Measurements from ENCODE around the gene ZNF146. TPM values are rescaled to one million over a fixed set of nuclear protein-coding genes. Genes with fewer than 3 reads are reported as not detected.

The ZNF146 gene
- total RNA-seq, 2 donors from 2014 or later: 44.0 to 45.2 TPM

- H3K36me3 ChIP-seq: no peaks in the 10 kb centered on the region
- H3K4me3 ChIP-seq: no peak overlapping the region
- no peak overlapping the region for H3K27ac ChIP-seq
- no peak for DNase-seq
- H3K4me1 ChIP-seq: no peaks in the 10 kb centered on the region
- TF ChIP-seq CTCF (IDR thresholded peaks at IDR 0.05): no peak
- H3K9ac ChIP-seq (ENCODE audit: low read depth in 2 of 2, low read length in 2 of 2): no peak overlapping the region
- H3K27me3 ChIP-seq: no peaks in the 10 kb centered on the region
- intact Hi-C loops (cut with DNase I): no loop called here
- H3K9me3 ChIP-seq: no peaks in the 10 kb centered on the region
These were observed 40.4 kb downstream of the ZNF146 start for GRCh38 chr19:36255316-36255715.

- H3K4me1 ChIP-seq: no peaks in the 10 kb centered on the region
- TF ChIP-seq CTCF (IDR thresholded peaks at IDR 0.05): no peak
- no peak overlapping the region for H3K27ac ChIP-seq
- no peaks in the 10 kb centered on the region for H3K27me3 ChIP-seq
- H3K36me3 ChIP-seq: no peaks in the 10 kb centered on the region
- H3K9me3 ChIP-seq: no peaks in the 10 kb centered on the region
- intact Hi-C loops (cut with DNase I): no loop called here
- no peak overlapping the region for H3K4me3 ChIP-seq
- H3K9ac ChIP-seq (ENCODE audit: low read depth in 2 of 2, low read length in 2 of 2): no peak overlapping the region
- no peak for DNase-seq
These were observed 41.2 kb downstream of the ZNF146 start for GRCh38 chr19:36256064-36256463.

- Histone ChIP-seq H3K9ac (ENCODE audit: low read depth in 2 of 2, low read length in 2 of 2) (no peak overlapping the region), H3K27ac (no peak overlapping the region), H3K36me3 (no peaks in the 10 kb centered on the region), H3K27me3 (no peaks in the 10 kb centered on the region), H3K4me3 (peak overlapping the region; percentile 9), H3K9me3 (no peaks in the 10 kb centered on the region), H3K4me1 (no peaks in the 10 kb centered on the region)
- intact Hi-C loops (cut with DNase I): no loop called here
- no peak for TF ChIP-seq CTCF (IDR thresholded peaks at IDR 0.05)
- no peak for DNase-seq
These were observed 42.1 kb downstream of the ZNF146 start for GRCh38 chr19:36256853-36257519.

GRCh38 chr19:36257520-36257876, 42.6 kb downstream of the ZNF146 start:
- H3K9me3 ChIP-seq: no peaks in the 10 kb centered on the region
- no peak for TF ChIP-seq CTCF (IDR thresholded peaks at IDR 0.05)

GRCh38 chr19:36258028-36258875, 43.3 kb downstream of the ZNF146 start:
- H3K36me3 ChIP-seq: no peaks in the 10 kb centered on the region
- no peak for TF ChIP-seq CTCF (IDR thresholded peaks at IDR 0.05)
- H3K4me3 ChIP-seq: no peak overlapping the region
- intact Hi-C loops (cut with DNase I): no loop called here
- H3K27ac ChIP-seq: no peak overlapping the region
- no peak overlapping the region for H3K9ac ChIP-seq (ENCODE audit: low read depth in 2 of 2, low read length in 2 of 2)
- H3K27me3 ChIP-seq: no peaks in the 10 kb centered on the region
- no peaks in the 10 kb centered on the region for H3K9me3 ChIP-seq
- no peaks in the 10 kb centered on the region for H3K4me1 ChIP-seq
- DNase-seq: no peak

More at GRCh38 chr19:36257520-36257876, 42.6 kb downstream of the ZNF146 start:
- no peak overlapping the region for H3K27ac ChIP-seq
- no peaks in the 10 kb centered on the region for H3K27me3 ChIP-seq
- no peaks in the 10 kb centered on the region for H3K36me3 ChIP-seq
- no peak for DNase-seq
- H3K4me1 ChIP-seq: no peaks in the 10 kb centered on the region
- peak overlapping the region; percentile 9 for H3K4me3 ChIP-seq
- H3K9ac ChIP-seq (ENCODE audit: low read depth in 2 of 2, low read length in 2 of 2): no peak overlapping the region
- intact Hi-C loops (cut with DNase I): no loop called here

Data from colonic mucosa (tissue), 4 donors.